ENCODE measurements around the gene PUS10. TPM values are rescaled to one million over a fixed set of nuclear protein-coding genes. Genes with fewer than 3 reads are reported as not detected.

Gene PUS10
- total RNA-seq, 4 donors from 2014 or later: 3.4 to 9.2 (median 8.1) TPM

DNA sequence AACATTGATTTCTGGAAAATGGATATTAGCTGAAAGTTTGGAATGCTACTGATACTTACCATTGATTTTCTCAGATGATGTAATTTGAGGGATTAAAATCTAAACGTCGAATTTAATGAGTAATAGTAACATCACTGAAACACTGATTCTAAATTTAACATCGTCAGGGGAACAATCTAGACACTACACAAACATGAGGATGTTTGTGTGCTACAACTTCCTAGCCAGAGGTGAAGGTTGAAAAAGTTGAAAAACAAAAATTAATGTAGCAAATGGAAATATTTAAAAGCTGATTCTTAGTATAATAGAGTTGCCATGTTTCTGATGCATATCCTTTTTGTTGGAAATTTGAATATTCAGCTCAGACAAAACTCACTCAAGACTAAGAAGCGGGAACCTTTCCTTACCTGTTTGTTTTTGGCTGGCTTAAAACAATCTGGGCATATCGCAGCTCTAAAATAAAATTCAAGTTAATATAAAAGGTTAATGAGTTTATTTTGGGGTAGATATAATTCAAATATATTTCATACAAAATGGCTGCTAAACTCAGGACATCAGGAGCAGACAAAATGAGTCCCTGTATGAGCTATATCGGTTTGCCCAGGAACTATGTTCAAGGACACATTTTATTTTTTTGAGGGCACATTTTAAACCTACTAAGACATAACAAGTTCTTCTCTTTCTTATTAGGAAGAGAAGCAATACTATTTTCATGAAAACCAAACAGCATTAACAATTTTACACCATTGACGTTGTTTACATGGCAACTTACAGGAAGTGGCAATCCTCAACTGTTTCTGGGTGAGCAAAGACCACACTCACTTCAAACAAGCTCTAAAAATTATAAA lies 53.2 kb downstream of the PUS10 start:
- no peak for TF ChIP-seq CTCF (IDR thresholded peaks at IDR 0.05; ENCODE audit: low read depth)

DNA sequence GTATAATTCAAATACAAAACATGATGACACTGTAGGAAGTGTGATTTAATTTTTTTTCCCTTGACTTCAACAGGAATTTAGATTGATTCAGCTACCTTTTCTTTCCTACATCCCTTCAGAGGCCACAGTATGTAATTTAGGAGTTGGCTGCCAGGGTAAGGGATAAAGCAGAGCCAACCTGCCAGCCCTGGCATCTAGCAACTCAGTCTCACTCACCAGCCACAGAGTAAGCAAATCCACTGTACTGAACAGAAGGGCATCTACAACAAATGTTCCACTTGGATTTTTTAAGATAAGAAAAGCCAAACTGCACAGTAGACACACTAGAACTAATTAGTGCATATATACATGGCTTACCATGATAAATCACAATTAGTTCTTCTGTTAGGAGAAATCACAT lies 54.9 kb downstream of the PUS10 start:
- no peak for TF ChIP-seq CTCF (IDR thresholded peaks at IDR 0.05; ENCODE audit: low read depth)

DNA sequence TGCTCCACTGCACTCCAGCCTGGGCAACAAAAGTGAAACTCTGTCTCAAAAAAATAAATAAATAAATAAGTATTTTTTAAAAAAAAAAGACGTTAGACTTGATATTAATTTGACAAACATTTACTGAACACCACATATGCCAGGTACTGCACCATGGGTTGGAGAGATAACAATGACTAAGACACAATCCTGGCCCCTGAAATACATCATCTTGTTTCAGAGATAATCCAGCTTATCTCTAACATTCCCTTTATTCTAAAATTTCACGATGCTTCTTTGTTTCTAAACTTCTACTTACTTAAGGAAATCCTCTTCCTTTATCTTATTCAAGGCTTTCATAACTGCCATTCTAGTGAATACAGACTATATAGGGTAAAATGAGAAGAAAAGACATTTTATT lies 55.5 kb downstream of the PUS10 start:
- TF ChIP-seq CTCF (IDR thresholded peaks at IDR 0.05; ENCODE audit: low read depth): no peak

GRCh38 chr2:60961457-60961856 lies 56.6 kb downstream of the PUS10 start:
- TF ChIP-seq CTCF (IDR thresholded peaks at IDR 0.05; ENCODE audit: low read depth): no peak

DNA sequence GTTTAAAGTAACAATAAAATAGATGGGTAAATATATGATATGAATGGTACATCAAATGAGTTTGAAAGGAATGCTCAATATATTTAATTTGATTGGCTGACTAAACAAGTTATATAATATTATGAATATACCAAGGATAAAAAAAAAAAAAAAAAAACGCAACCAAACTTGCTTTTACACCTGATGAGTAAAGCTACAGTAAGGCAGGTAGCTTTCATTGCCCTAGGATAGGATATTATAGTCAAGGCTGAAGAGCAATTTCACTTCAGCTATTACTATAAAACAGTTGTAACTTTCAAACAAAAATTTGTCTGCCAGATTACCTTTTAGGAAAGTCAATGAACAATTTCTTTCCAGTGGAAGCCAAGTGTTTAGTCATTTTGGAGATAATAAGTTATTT lies 57.3 kb downstream of the PUS10 start:
- TF ChIP-seq CTCF (IDR thresholded peaks at IDR 0.05; ENCODE audit: low read depth): no peak

- TF ChIP-seq CTCF (IDR thresholded peaks at IDR 0.05; ENCODE audit: low read depth): no peak
Measured at GRCh38 chr2:60959501-60959900, 58.6 kb downstream of the PUS10 start.

GRCh38 chr2:60958800-60959199 lies 59.3 kb downstream of the PUS10 start:
- no peak for TF ChIP-seq CTCF (IDR thresholded peaks at IDR 0.05; ENCODE audit: low read depth)
